Lung (tissue), 12 donors: Measurements from ENCODE around the gene PMM1. TPM values are rescaled to one million over a fixed set of nuclear protein-coding genes. Genes with fewer than 3 reads are reported as not detected.
A peak's percentile ranks its signal among the peaks of the same experiment; 100 is the strongest.
"Not testable (repeated sequence)": the region's sequence is repeated elsewhere in the genome, so short reads cannot be mapped to it uniquely, and the experiment has no call there.

Experiments used
- ATAC-seq: fragments of 200-7000 bp; cut with Tn5 transposase; one replicate; pipeline ENCODE4 v1.9.1; 2020; ENCODE audit warnings: moderate number of reproducible peaks; ENCODE audit not compliant: insufficient read depth, low FRiP score
- DNase-seq, 3 donors: peaks; one replicate each; pipeline ENCODE4 v3.0.0-alpha.2; 2013 to 2017
- H3K27ac ChIP-seq, 2 donors: one replicate each; pipeline ENCODE4 v1.5.1; 2013; ENCODE audit warnings: mild to moderate bottlenecking in 2 of 2, moderate library complexity in 2 of 2, control low read depth in 1 of 2, inconsistent platforms in 1 of 2, low read depth in 1 of 2, low read length in 1 of 2
- H3K27me3 ChIP-seq, 3 donors: one replicate each; pipeline ENCODE4 v1.5.1; 2013; ENCODE audit warnings: low read length in 2 of 3; ENCODE audit not compliant: control insufficient read depth in 3 of 3, insufficient read depth in 3 of 3
- H3K36me3 ChIP-seq, 4 donors: one replicate each; pipeline ENCODE4 v1.5.1; 2013; ENCODE audit warnings: low read length in 4 of 4, mild to moderate bottlenecking in 1 of 4, moderate library complexity in 1 of 4; ENCODE audit not compliant: control insufficient read depth in 4 of 4, insufficient read depth in 4 of 4
- H3K4me1 ChIP-seq, 5 donors: one replicate each; pipeline ENCODE4 v1.5.1; 2013; ENCODE audit warnings: low read length in 5 of 5, mild to moderate bottlenecking in 2 of 5, moderate library complexity in 1 of 5; ENCODE audit not compliant: control insufficient read depth in 5 of 5, insufficient read depth in 5 of 5
- H3K4me3 ChIP-seq: one replicate; pipeline ENCODE4 v1.5.1; 2013; ENCODE audit warnings: mild to moderate bottlenecking, control low read depth, moderate library complexity
- H3K9ac ChIP-seq, 2 donors: one replicate each; pipeline ENCODE4 v1.5.1; 2013; ENCODE audit warnings: low read length in 2 of 2, control low read depth in 1 of 2; ENCODE audit not compliant: insufficient read depth in 1 of 2
- H3K9me3 ChIP-seq, 4 donors: one replicate each; pipeline ENCODE4 v1.5.1; 2013; ENCODE audit warnings: low read length in 3 of 4, mild to moderate bottlenecking in 1 of 4, moderate library complexity in 1 of 4; ENCODE audit not compliant: control insufficient read depth in 4 of 4, insufficient read depth in 3 of 4
- CTCF ChIP-seq: IDR thresholded peaks from 2 replicates; pipeline ENCODE4 v1.5.1; 2012; ENCODE audit warnings: mild to moderate bottlenecking; ENCODE audit errors: control extremely low read depth, extremely low read depth
- WGBS, 2 donors: extraction: QIAGEN DNeasy Blood & Tissue Kit; methylation state at CpG; one replicate each; pipeline ENCODE4 v1.1.7; 2013; 5-methylcytosine and 5-hydroxymethylcytosine counted together
- polyA plus RNA-seq, 2 donors: library from polyadenylated mRNA; stranded (reverse); fragments of 200-250 nt; gene quantifications; one replicate each; pipeline ENCODE4 v1.2.1, GENCODE V29; 2013
- total RNA-seq, 2 donors: library from RNA; depleted of rRNA in 1 of 2; stranded (reverse); fragments of >200 nt in 1 of 2; gene quantifications; one replicate each; pipeline ENCODE4 v1.2.1, GENCODE V29; 2014 to 2021
- donor health status: control.
- donor health status: control.
- donor health status: Bipolar disorder and iron deficiency.
- donor health status: healthy.
- donor health status: DM: yes; HTN: yes; CAD: no.

PMM1 gene
- total and polyA plus RNA-seq, 4 donors: 23.0 to 62.2 (median 44.0) TPM

- TF ChIP-seq CTCF: peak; percentile 70
- DNase-seq (peak; percentile 59 to 71 (median 63)), ATAC-seq (peak; percentile 88)
- 51 to 60% methylated on average over 13 of the region's 13 CpGs for WGBS, 2 donors
- Histone ChIP-seq H3K36me3 (peaks cover 4 to 12% (median 7%) of the 10 kb centered on the region in 4 donors), H3K27me3 (no peaks in the 10 kb centered on the region), H3K4me1 (peaks cover 0 to 7% (median 0%) of the 10 kb centered on the region in 5 donors), H3K9me3 (no peaks in the 10 kb centered on the region), H3K9ac (no peak overlapping the region), H3K27ac (no peak overlapping the region), H3K4me3 (no peak overlapping the region)
Measured at GRCh38 chr22:41596776-41597634, 7.4 kb upstream of the PMM1 start.

GRCh38 chr22:41595703-41596102 is 6.1 kb upstream of the PMM1 start:
- DNase-seq (no peak), ATAC-seq (no peak)

GRCh38 chr22:41593336-41593960 is 3.8 kb upstream of the PMM1 start:
- not testable (repeated sequence) for H3K27me3 ChIP-seq, DNase-seq, H3K36me3 ChIP-seq, H3K4me3 ChIP-seq, H3K27ac ChIP-seq, H3K9me3 ChIP-seq, ATAC-seq, H3K9ac ChIP-seq
- H3K4me1 ChIP-seq: peaks cover 0 to 14% (median 5%) of the 10 kb centered on the region in 5 donors
- 95 to 97% methylated on average over 38 to 51 of the region's 51 CpGs for WGBS, 2 donors

More at GRCh38 chr22:41595703-41596102, 6.1 kb upstream of the PMM1 start:
- no peaks in the 10 kb centered on the region for H3K27me3 ChIP-seq
- H3K27ac ChIP-seq: no peak overlapping the region
- WGBS, 2 donors: 90 to 91% methylated on average over 5 of the region's 5 CpGs
- no peak for TF ChIP-seq CTCF
- no peak overlapping the region for H3K4me3 ChIP-seq
- H3K9ac ChIP-seq: no peak overlapping the region
- H3K4me1 ChIP-seq: peaks cover 0 to 7% (median 0%) of the 10 kb centered on the region in 5 donors
- H3K36me3 ChIP-seq: peaks cover 0 to 6% (median 2%) of the 10 kb centered on the region in 4 donors
- H3K9me3 ChIP-seq: no peaks in the 10 kb centered on the region

- Histone ChIP-seq H3K36me3 (peaks cover 0 to 24% (median 13%) of the 10 kb centered on the region in 4 donors), H3K27me3 (no peaks in the 10 kb centered on the region), H3K4me1 (peaks cover 0 to 11% (median 7%) of the 10 kb centered on the region in 5 donors), H3K9me3 (no peaks in the 10 kb centered on the region), H3K27ac (no peak overlapping the region), H3K9ac (no peak overlapping the region), H3K4me3 (no peak overlapping the region)
- DNase-seq (no peak), ATAC-seq (no peak)
- 84 to 92% methylated on average over 6 to 7 of the region's 7 CpGs for WGBS, 2 donors
- TF ChIP-seq CTCF: no peak
Measured at GRCh38 chr22:41587347-41587723, 2.3 kb downstream of the PMM1 start.
